ENCODE results near the gene DENND1A. TPM values are rescaled to one million over a fixed set of nuclear protein-coding genes. Genes with fewer than 3 reads are reported as not detected.

Gene DENND1A
- polyA plus RNA-seq, 1 experiment, result 16.2 TPM

DNA sequence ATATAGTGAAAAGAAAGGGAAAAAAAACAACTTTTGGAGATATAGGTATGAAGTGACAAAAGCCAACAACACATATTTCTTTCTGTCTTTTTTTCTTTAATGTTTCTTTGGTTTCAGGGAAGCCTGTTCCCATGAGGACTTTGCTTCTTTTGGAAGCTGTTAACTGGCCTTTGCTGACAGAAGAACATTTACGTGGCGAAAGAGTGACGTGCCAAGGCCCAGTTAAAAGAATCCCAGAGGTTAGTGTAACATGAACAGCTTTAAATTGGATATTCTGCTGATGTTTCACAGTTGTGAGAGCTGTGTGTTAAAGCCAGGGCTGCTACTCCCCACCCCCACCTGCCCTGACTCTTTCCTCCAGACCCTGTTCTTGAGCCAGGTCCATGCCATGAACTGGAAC lies 298.1 kb downstream of the DENND1A start:
- no peak for DNase-seq (ENCODE audit: low read depth, low spot score)
- H3K9me3 ChIP-seq (ENCODE audit: control insufficient read depth, insufficient read depth, low read length), result no peaks in the 10 kb centered on the region
- TF ChIP-seq, protein P1, sequence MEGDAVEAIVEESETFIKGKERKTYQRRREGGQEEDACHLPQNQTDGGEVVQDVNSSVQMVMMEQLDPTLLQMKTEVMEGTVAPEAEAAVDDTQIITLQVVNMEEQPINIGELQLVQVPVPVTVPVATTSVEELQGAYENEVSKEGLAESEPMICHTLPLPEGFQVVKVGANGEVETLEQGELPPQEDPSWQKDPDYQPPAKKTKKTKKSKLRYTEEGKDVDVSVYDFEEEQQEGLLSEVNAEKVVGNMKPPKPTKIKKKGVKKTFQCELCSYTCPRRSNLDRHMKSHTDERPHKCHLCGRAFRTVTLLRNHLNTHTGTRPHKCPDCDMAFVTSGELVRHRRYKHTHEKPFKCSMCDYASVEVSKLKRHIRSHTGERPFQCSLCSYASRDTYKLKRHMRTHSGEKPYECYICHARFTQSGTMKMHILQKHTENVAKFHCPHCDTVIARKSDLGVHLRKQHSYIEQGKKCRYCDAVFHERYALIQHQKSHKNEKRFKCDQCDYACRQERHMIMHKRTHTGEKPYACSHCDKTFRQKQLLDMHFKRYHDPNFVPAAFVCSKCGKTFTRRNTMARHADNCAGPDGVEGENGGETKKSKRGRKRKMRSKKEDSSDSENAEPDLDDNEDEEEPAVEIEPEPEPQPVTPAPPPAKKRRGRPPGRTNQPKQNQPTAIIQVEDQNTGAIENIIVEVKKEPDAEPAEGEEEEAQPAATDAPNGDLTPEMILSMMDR (IDR thresholded peaks at IDR 0.05; ENCODE audit: low read depth, low read length), result no peak
- ChIA-PET POLR2A (no interaction called here), CTCF (no interaction called here)
- H3K27ac ChIP-seq (ENCODE audit: low read depth, low read length), result no peak overlapping the region
- no peaks in the 10 kb centered on the region for H3K27me3 ChIP-seq (ENCODE audit: control insufficient read depth, insufficient read depth, low read length)
- H3K4me3 ChIP-seq (ENCODE audit: low read depth, low read length), result no peak overlapping the region

DNA sequence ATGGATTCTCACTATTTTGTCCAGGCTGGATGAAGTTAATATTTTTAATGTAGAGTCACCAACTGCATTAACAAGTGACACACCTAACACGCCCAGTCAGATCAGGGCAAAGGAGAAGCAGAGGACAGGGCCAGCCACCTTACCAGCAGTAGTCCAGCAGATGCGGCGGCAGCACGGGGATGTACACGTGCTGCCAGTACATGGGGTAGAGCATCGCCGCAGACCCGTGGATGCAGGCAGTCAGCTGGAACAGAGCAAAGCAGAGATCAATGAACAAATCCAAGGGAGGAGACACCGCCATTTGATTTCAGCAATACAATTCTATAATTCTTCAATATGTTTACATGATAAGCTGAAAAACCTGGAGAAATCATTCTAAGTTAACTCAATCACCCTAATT lies 299.7 kb downstream of the DENND1A start:
- no peaks in the 10 kb centered on the region for H3K27me3 ChIP-seq (ENCODE audit: control insufficient read depth, insufficient read depth, low read length)
- no peak overlapping the region for H3K27ac ChIP-seq (ENCODE audit: low read depth, low read length)
- ChIA-PET CTCF (no interaction called here), POLR2A (no interaction called here)
- TF ChIP-seq, protein P1 (IDR thresholded peaks at IDR 0.05; ENCODE audit: low read depth, low read length), result no peak
- no peaks in the 10 kb centered on the region for H3K9me3 ChIP-seq (ENCODE audit: control insufficient read depth, insufficient read depth, low read length)
- DNase-seq (ENCODE audit: low read depth, low spot score), result no peak
- no peak overlapping the region for H3K4me3 ChIP-seq (ENCODE audit: low read depth, low read length)

DNA sequence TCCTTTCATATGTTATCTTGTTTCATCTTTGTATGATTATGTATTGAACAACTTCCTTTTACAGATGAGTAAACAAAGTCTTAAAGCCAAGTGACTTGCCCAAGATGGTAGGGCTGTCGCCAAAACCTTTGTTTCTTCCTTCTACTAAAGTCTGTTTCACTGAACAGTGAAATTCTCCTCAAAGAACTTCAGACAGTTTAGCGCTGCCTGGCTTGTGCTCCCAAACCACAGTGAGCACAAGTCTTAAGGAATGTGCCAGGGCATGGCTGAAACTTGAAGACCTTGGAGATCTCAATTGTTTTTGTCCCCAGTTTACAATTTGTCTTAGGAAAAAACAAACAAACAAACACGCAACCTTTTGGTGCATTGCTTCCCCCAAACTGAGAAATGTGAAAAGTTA lies 300.4 kb downstream of the DENND1A start:
- no peaks in the 10 kb centered on the region for H3K27me3 ChIP-seq (ENCODE audit: control insufficient read depth, insufficient read depth, low read length)
- H3K9me3 ChIP-seq (ENCODE audit: control insufficient read depth, insufficient read depth, low read length), result no peaks in the 10 kb centered on the region
- DNase-seq (ENCODE audit: low read depth, low spot score), result no peak
- H3K27ac ChIP-seq (ENCODE audit: low read depth, low read length), result no peak overlapping the region
- ChIA-PET POLR2A (no interaction called here), CTCF (no interaction called here)
- TF ChIP-seq, protein P1 (IDR thresholded peaks at IDR 0.05; ENCODE audit: low read depth, low read length), result no peak
- no peak overlapping the region for H3K4me3 ChIP-seq (ENCODE audit: low read depth, low read length)

DNA sequence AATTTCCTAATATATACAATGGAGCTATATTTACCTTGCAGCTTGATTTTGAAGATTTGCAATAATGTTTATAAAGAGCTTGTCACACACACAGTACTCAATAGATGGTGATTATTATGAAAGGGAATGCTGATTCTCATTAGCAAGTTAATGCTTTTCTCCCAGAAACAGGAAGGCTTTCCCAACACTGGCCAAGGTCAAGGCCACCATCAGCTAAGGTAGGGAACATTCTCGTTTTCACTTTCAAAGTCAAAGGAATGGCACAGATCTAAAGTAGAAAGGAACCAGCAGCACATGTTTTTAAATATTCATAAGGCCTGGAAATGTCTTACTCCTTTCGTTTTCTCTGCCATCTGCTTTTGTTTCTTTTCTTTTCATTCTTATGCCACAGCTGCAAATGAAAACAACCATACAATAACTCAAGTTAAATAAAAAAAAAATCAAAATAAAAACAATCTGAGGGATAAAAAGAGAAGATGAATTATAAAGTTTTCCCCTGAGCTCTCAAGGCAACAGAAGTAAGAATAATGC lies 307.1 kb downstream of the DENND1A start:
- Histone ChIP-seq H3K27me3 (ENCODE audit: control insufficient read depth, insufficient read depth, low read length) (no peaks in the 10 kb centered on the region), H3K9me3 (ENCODE audit: control insufficient read depth, insufficient read depth, low read length) (no peaks in the 10 kb centered on the region), H3K27ac (ENCODE audit: low read depth, low read length) (no peak overlapping the region), H3K4me3 (ENCODE audit: low read depth, low read length) (no peak overlapping the region)
- CTCF ChIA-PET, result no interaction called here
- no peak for DNase-seq (ENCODE audit: low read depth, low spot score)
- POLR2A ChIA-PET, result no interaction called here
- TF ChIP-seq, protein P1 (IDR thresholded peaks at IDR 0.05; ENCODE audit: low read depth, low read length), result no peak

DNA sequence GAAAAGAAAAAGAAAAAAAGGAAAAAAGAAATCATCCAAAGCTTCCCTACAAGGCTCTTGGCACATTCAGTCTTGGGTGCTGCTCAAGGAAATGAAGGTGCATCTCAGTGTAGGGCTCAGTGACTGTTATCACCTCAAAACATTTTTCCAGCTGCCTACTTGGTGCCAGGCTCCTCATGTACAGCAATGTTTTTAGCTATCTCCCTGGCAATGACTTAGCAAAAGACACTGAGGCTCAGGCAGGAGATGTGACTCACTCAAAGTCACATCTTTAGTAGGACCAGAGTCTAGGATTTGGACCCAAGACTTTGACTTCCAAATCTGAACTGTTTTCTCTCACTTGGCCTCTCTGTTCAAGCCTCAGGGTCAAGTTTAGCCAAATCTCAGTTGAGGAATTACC lies 309.7 kb downstream of the DENND1A start:
- Histone ChIP-seq H3K27me3 (ENCODE audit: control insufficient read depth, insufficient read depth, low read length) (no peaks in the 10 kb centered on the region), H3K27ac (ENCODE audit: low read depth, low read length) (no peak overlapping the region), H3K9me3 (ENCODE audit: control insufficient read depth, insufficient read depth, low read length) (no peaks in the 10 kb centered on the region), H3K4me3 (ENCODE audit: low read depth, low read length) (no peak overlapping the region)
- POLR2A ChIA-PET, result interaction anchor here (0.6 kb wide), 1 partner anchor 33 kb away, joined by 5 read pairs; no protein-coding TSS in a partner anchor
- TF ChIP-seq, protein P1 (IDR thresholded peaks at IDR 0.05; ENCODE audit: low read depth, low read length), result no peak
- no peak for DNase-seq (ENCODE audit: low read depth, low spot score)
- CTCF ChIA-PET, result no interaction called here
